ENCODE measurements around the gene MTA3. TPM values are rescaled to one million over a fixed set of nuclear protein-coding genes. Genes with fewer than 3 reads are reported as not detected.

MTA3 gene
- total and polyA plus RNA-seq, 8 donors, result 16.8 to 28.1 (median 21.6) TPM

GRCh38 chr2:42786561-42787345 lies 218.3 kb downstream of the MTA3 start:
- H3K4me3 ChIP-seq, result no peak overlapping the region
- ATAC-seq, result no peak
- H3K36me3 ChIP-seq, result no peaks in the 10 kb centered on the region
- 84 to 90% methylated on average over 15 of the region's 15 CpGs for WGBS, 2 donors
- H3K4me1 ChIP-seq, result no peaks in the 10 kb centered on the region
- no peak for TF ChIP-seq CTCF (IDR thresholded peaks at IDR 0.05)
- H3K27me3 ChIP-seq, result no peaks in the 10 kb centered on the region
- DNase-seq, result no peak
- no peaks in the 10 kb centered on the region for H3K9me3 ChIP-seq
- intact Hi-C loops (cut with DNase I), result no loop called here
- H3K27ac ChIP-seq, result no peak overlapping the region
- no peak for FAIRE-seq

GRCh38 chr2:42787424-42787787 lies 219.0 kb downstream of the MTA3 start:
- H3K4me1 ChIP-seq, result peaks cover 0 to 2% (median 0%) of the 10 kb centered on the region in 3 donors
- intact Hi-C loops (cut with DNase I), result no loop called here
- H3K27ac ChIP-seq, result no peak overlapping the region
- FAIRE-seq (no peak), DNase-seq (no peak), ATAC-seq (no peak)
- 46 to 58% methylated on average over 3 of the region's 3 CpGs for WGBS, 2 donors
- no peak for TF ChIP-seq CTCF (IDR thresholded peaks at IDR 0.05)
- no peak overlapping the region for H3K4me3 ChIP-seq
- no peaks in the 10 kb centered on the region for H3K36me3 ChIP-seq
- no peaks in the 10 kb centered on the region for H3K9me3 ChIP-seq
- no peaks in the 10 kb centered on the region for H3K27me3 ChIP-seq

- no peak for FAIRE-seq
- WGBS, 2 donors, result 77 to 86% methylated on average over 12 of the region's 12 CpGs
- DNase-seq, result no peak
Observed at GRCh38 chr2:42787788-42788477, 219.5 kb downstream of the MTA3 start.

GRCh38 chr2:42788478-42788793 lies 220.0 kb downstream of the MTA3 start:
- Histone ChIP-seq H3K36me3 (no peaks in the 10 kb centered on the region), H3K4me1 (peaks cover 0 to 2% (median 0%) of the 10 kb centered on the region in 3 donors), H3K4me3 (no peak overlapping the region), H3K27me3 (no peaks in the 10 kb centered on the region), H3K27ac (no peak overlapping the region), H3K9me3 (no peaks in the 10 kb centered on the region)
- ATAC-seq, result no peak
- no peak for DNase-seq
- intact Hi-C loops (cut with DNase I), result no loop called here
- no peak for FAIRE-seq
- no peak for TF ChIP-seq CTCF (IDR thresholded peaks at IDR 0.05)
- 72 to 82% methylated on average over 9 of the region's 9 CpGs for WGBS, 2 donors

More at GRCh38 chr2:42787788-42788477, 219.5 kb downstream of the MTA3 start:
- ATAC-seq, result no peak
- Histone ChIP-seq H3K4me3 (no peak overlapping the region), H3K9me3 (no peaks in the 10 kb centered on the region), H3K27me3 (no peaks in the 10 kb centered on the region), H3K27ac (no peak overlapping the region), H3K36me3 (no peaks in the 10 kb centered on the region), H3K4me1 (peaks cover 0 to 2% (median 0%) of the 10 kb centered on the region in 3 donors)
- intact Hi-C loops (cut with DNase I), result no loop called here
- no peak for TF ChIP-seq CTCF (IDR thresholded peaks at IDR 0.05)

GRCh38 chr2:42788882-42789281 lies 220.4 kb downstream of the MTA3 start:
- Histone ChIP-seq H3K4me3 (no peak overlapping the region), H3K9me3 (no peaks in the 10 kb centered on the region), H3K27ac (no peak overlapping the region), H3K36me3 (no peaks in the 10 kb centered on the region), H3K27me3 (no peaks in the 10 kb centered on the region), H3K4me1 (peaks cover 0 to 2% (median 0%) of the 10 kb centered on the region in 3 donors)
- DNase-seq (no peak), FAIRE-seq (no peak), ATAC-seq (no peak)
- WGBS, 2 donors, result 64 to 74% methylated on average over 4 of the region's 4 CpGs
- TF ChIP-seq CTCF (IDR thresholded peaks at IDR 0.05), result no peak
- intact Hi-C loops (cut with DNase I), result no loop called here
